HG03135 (cell line): ENCODE data around the gene SLC35A4.
"Not testable (repeated sequence)": the region's sequence is repeated elsewhere in the genome, so short reads cannot be mapped to it uniquely, and the experiment has no call there.

Experiments used
- ATAC-seq: cut with Tn5 transposase; IDR thresholded peaks from one replicate; pipeline ENCODE4 v1.9.1; 2021; ENCODE audit warnings: mild to moderate bottlenecking, moderate library complexity; ENCODE audit not compliant: unreplicated experiment

Gene SLC35A4

GRCh38 chr5:140588311-140589070, 23.9 kb downstream of the SLC35A4 start:
- ATAC-seq, result no peak

- ATAC-seq, result no peak
These were observed 26.2 kb downstream of the SLC35A4 start for GRCh38 chr5:140590861-140591260.

- no peak for ATAC-seq
These were observed 27.2 kb downstream of the SLC35A4 start for GRCh38 chr5:140591747-140592372.

DNA sequence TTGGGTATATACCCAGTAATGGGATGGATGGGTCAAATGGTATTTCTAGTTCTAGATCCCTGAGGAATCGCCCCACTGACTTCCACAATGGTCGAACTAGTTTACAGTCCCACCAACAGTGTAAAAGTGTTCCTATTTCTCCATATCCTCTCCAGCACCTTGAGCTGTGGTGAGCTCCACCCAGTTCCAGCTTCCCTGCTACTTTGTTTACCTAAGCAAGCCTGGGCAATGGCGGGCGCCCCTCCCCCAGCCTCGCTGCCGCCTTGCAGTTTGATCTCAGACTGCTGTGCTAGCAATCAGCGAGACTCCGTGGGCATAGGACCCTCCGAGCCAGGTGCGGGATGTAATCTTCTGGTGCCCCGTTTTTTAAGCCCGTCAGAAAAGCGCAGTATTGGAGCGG, 28.4 kb downstream of the SLC35A4 start:
- not testable (repeated sequence) for ATAC-seq

DNA sequence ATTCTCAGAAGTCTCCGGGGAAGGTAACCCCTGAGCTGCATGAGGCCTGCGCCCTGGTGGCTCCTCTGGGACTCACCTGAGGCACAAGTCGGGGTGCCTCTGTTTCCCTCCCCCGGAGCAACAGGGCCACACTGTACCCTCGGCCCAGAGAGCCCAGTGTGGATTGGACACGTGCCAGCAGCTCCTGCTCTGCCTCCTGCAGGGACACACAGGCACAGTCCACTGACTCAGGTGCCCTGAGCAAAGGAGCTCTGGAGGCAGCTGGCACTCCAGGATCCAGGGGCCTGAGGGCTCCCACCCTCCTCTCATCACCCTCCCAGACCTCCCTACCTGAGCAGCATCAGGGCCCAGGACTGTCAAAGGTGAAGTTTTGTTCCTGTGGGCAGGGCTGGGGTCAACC, 29.5 kb downstream of the SLC35A4 start:
- ATAC-seq, result no peak

DNA sequence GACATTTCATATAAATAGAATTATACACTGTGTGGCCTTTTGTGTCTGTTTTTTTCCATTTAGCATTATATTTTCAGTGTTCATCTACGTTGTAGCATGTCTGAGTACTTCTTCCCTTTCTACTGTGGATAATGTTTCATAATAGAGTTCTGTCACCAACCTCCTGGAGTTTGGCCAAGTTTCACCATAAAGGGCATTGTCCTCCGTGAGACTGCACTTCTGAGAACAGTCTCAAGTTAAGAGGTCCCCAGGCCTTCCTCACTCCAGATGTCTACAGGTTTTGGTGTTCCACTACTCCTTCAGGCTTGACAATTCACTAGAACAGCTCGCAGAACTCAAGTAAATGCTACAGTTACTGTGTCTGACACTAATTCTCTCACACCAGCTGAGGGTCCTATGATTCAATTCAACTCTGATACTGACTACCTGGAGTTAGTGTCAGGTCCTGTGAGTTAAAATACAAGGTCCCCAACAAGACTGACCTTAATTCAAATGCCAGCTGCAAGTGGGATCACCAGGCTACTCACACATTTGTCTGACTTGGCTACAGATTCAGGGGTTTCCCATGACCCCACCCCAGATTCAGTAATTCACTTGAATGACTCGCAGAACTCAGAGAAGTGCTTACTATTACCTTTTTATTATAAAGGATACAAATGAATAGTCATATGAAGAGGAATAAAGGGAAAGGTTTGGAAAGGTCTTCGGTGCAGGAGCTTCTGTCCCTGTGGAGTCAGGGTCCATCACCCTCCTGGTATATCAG, 31.1 kb downstream of the SLC35A4 start:
- ATAC-seq, result no peak

DNA sequence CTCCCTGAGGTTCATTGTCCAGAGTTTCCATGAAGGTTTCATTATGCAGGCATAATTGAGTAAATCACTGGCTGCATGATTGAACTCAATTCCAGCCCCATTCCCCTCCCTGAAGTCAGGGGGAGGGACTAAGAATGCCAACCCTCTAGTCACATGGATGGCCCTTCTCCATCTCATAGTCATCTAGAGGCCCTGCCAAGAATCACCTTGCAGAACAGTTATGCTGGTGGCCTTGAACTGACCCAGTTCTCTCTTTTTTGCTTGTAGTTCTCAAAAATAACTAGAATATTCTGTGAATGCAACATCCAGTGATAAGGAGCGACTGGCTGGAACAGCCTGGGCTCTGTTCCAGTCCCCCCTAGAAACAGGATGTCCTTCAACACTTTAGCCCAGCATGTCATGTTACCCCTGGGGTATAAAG, 31.7 kb downstream of the SLC35A4 start:
- ATAC-seq, result no peak

- no peak for ATAC-seq
These were observed 34.2 kb downstream of the SLC35A4 start for GRCh38 chr5:140598836-140599235.

DNA sequence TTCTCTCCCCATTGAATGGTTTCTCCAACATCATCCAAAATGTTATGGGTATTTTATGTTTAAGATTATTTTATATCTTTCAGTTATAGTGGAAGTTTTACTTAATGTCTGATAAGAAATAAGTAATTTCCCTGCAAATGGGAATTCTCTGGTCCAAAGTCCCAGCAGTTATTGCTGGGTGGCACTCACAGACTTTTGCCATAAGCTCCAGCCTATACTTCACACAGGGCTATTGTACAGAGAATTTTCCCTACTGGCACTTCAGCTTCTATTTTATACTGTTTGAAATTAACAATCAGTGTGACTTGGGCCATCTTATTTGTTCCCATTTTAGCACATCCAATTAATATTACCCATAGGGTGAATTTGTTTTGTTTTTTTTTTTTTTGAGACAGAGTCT, 35.5 kb downstream of the SLC35A4 start:
- ATAC-seq, result no peak

DNA sequence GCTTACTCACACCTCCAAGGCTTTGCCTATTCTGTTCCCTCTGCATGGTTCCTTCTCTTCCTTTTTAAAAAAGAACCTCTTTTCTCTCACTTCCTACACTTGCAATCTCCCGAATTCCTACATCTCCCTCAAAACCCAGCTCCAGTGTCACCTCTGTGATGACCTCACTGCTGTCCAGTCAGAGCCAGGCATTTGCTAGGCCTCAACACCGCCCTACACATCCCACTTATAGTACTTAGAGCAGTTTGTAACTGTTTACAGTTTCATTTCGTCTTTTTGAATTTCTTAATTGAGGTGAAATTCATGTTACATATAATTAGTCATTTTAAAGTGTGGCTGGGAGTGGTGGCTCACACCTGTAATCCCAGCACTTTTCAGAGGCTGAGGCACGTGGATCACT, 37.5 kb downstream of the SLC35A4 start:
- ATAC-seq, result no peak

DNA sequence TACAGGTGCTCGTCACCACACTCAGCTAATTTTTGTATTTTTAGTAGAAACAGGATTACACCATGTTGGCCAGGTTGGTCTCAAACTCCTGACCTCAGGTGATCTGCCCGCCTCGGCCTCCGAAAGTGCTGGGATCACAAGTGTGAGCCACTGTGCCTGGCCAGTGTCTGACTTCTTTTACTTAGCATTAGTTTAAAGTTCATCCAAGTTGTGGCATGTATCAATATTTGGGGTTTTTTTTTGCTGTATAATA, 38.7 kb downstream of the SLC35A4 start:
- ATAC-seq, result not testable (repeated sequence)

GRCh38 chr5:140603734-140604133, 39.1 kb downstream of the SLC35A4 start:
- ATAC-seq, result no peak

DNA sequence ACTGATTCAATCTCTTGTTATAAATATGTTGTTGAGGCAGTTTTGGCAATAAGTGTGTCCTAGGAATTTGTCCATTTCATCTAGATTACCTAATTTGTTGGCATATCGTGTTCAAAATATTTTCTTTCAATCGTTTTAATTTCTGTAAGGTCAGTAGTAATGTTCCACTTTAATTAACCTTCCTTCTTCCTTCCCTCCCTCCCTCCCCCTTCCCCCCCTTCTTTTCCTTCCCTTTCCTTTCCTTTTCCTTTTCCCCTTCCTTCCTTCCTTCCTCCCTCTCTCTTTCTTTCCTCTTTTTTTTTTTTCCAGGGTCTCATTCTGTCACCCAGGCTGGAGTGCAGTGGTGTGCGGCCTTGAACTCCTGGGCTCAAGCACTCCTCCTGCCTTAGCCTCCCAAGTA, 41.3 kb downstream of the SLC35A4 start:
- ATAC-seq, result no peak

GRCh38 chr5:140607031-140607430, 42.4 kb downstream of the SLC35A4 start:
- ATAC-seq, result no peak

- no peak for ATAC-seq
These were observed 44.1 kb downstream of the SLC35A4 start for GRCh38 chr5:140608722-140609121.

DNA sequence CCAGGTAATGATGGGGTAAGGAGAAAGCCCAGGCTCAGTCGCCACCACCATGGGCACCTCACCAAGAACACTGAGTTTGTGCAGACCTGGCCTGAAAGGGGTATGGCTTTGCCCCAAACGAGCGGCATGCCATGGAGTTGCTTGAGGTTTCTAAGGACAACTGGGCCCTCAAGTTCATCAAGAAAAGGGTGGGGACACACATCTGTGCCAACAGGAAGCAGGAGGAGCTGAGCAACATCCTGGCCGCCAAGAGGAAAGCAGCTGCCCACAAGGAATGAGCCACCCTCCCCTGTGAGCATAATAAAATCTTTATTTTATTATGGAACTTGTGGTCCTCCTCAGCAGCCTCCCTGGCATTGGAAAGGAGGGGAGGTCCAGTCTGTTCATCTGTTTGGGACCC, 44.5 kb downstream of the SLC35A4 start:
- ATAC-seq, result no peak

DNA sequence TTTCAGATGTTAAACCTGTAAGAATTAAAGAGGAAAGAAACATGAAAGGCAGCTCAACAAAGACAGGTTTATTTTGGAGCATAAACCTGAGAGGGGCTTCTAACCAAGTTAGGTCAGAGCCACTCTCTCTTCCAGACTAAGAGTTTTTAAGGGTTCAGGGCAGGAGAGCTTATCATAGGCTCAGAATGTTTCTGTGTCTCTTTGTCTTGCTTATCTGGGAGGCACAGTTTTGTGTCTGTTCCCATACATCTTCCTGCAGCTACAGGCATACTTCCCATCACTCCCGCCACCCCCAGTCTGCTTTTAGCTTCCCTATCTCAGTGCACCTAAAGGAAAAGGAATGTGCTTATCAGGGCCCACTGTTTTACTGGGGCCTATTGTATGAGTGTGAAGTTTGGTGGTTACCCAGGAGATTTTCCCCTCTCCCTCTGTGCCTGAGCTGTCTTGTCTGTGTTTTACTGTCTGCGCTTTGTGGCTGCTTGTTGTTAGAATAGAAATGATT, 46.4 kb downstream of the SLC35A4 start:
- ATAC-seq, result no peak
